MM.1S (cell line): ENCODE results near the gene RPS6KA2.

ENCODE experiments used
- DNase-seq: peaks from one replicate; pipeline ENCODE4 v3.0.0-alpha.2; 2015
- H2AFZ ChIP-seq: fragments of 300-600 bp; sonication (generic); 2 replicates; pipeline ENCODE4 v1.6.0; 2016; ENCODE audit warnings: antibody characterized with exemption, low read length
- H3F3A ChIP-seq: fragments of 300-600 bp; sonication (generic); 2 replicates; pipeline ENCODE4 v1.6.1; 2016; ENCODE audit warnings: mild to moderate bottlenecking, antibody characterized with exemption, low read length, moderate library complexity, mixed read lengths; ENCODE audit not compliant: insufficient read depth
- H3K27ac ChIP-seq: fragments of 300-600 bp; sonication (generic); 2 replicates; pipeline ENCODE4 v1.5.1; 2016; ENCODE audit warnings: mild to moderate bottlenecking, low read length
- H3K27me3 ChIP-seq: fragments of 300-600 bp; sonication (generic); replicated peaks from 2 replicates; pipeline ENCODE4 v1.6.0; 2016; ENCODE audit warnings: low read length; ENCODE audit not compliant: insufficient read depth
- H3K36me3 ChIP-seq: fragments of 300-600 bp; sonication (generic); replicated peaks from 2 replicates; pipeline ENCODE4 v1.6.1; 2016; ENCODE audit warnings: mild to moderate bottlenecking, low read length, mixed read lengths; ENCODE audit not compliant: insufficient read depth
- H3K4me1 ChIP-seq: fragments of 300-600 bp; sonication (generic); 2 replicates; pipeline ENCODE4 v1.6.1; 2016; ENCODE audit warnings: low read length, mixed read lengths
- H3K4me2 ChIP-seq: fragments of 300-600 bp; sonication (generic); 2 replicates; pipeline ENCODE4 v1.6.0; 2016; ENCODE audit warnings: low read depth, low read length
- H3K4me3 ChIP-seq: fragments of 300-600 bp; sonication (generic); 2 replicates; pipeline ENCODE4 v1.5.1; 2016; ENCODE audit warnings: low read length, mixed read lengths
- H3K79me2 ChIP-seq: fragments of 300-600 bp; sonication (generic); 2 replicates; pipeline ENCODE4 v1.6.1; 2016; ENCODE audit warnings: mixed run types, low read length, mixed read lengths
- H3K9ac ChIP-seq: fragments of 300-600 bp; sonication (generic); 2 replicates; pipeline ENCODE4 v1.6.1; 2016; ENCODE audit warnings: low read length, mixed read lengths
- H3K9me2 ChIP-seq: fragments of 300-600 bp; sonication (generic); replicated peaks from 2 replicates; pipeline ENCODE4 v1.6.1; 2016; ENCODE audit warnings: mild to moderate bottlenecking, low read length, mixed read lengths; ENCODE audit not compliant: insufficient read depth
- H3K9me3 ChIP-seq: fragments of 300-600 bp; sonication (generic); replicated peaks from 2 replicates; pipeline ENCODE4 v1.6.1; 2016; ENCODE audit warnings: mild to moderate bottlenecking, low read length, mixed read lengths; ENCODE audit not compliant: insufficient read depth
- H4K20me1 ChIP-seq: fragments of 300-600 bp; sonication (generic); 2 replicates; pipeline ENCODE4 v1.6.1; 2016; ENCODE audit warnings: mild to moderate bottlenecking, low read length, moderate library complexity, mixed read lengths; ENCODE audit not compliant: insufficient read depth
- EZH2 ChIP-seq: fragments of 300-600 bp; sonication (generic); optimal IDR thresholded peaks from 2 replicates; pipeline ENCODE3; 2017; ENCODE audit warnings: low read depth, mild to moderate bottlenecking, antibody characterized with exemption, low read length, mixed read lengths
- EZH2phosphoT487 ChIP-seq: fragments of 300-600 bp; sonication (generic); IDR thresholded peaks from 2 replicates; pipeline ENCODE4 v1.6.1; 2018; ENCODE audit warnings: antibody characterized with exemption, low read length
- TF ChIP-seq, protein P1 (sequence below): fragments of 300-600 bp; sonication (generic); IDR thresholded peaks from 2 replicates; pipeline ENCODE4 v1.5.1; 2016; ENCODE audit warnings: antibody characterized with exemption, low read length, mixed read lengths

Gene RPS6KA2

DNA sequence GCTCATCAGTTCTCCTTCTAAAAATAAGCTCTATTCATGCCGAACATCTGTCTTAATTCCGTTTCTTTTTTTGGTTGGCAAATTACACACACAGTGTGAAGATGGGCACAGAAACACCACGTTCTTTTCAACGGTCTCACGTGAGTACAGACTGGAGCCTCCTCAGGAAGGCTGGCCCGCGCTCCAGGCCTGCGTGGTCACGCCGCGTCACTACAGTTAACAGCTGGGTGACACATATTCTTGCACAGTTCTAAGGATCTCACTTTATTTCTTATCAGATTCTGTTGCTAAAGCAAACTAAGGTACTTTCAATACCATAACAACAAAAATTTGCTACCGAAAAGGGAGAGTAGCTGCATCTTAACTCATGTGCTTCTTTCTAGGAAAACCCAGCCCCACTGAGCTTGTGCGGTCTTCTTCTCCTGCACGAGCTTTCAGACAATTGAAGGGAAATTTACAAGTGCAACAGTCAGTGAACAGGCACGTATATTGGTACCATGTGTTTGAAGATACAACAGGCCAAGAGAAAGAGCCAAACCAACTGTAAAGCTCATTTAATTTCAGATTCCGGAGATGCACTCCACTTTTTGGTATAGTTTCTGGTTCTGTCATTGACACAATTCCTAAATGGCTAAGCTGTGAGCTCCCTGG lies 188.7 kb downstream of the RPS6KA2 start:
- Histone ChIP-seq H4K20me1 (no peaks in the 10 kb centered on the region), H3K36me3 (no peaks in the 10 kb centered on the region), H3K79me2 (no peaks in the 10 kb centered on the region), H3K9ac (no peak overlapping the region), H3K9me3 (no peaks in the 10 kb centered on the region), H2AFZ (no peak overlapping the region), H3K4me2 (no peak overlapping the region), H3F3A (no peaks in the 10 kb centered on the region), H3K4me1 (no peaks in the 10 kb centered on the region), H3K9me2 (no peaks in the 10 kb centered on the region), H3K4me3 (no peak overlapping the region), H3K27ac (no peak overlapping the region), H3K27me3 (no peaks in the 10 kb centered on the region)
- TF ChIP-seq EZH2phosphoT487, result no peak
- TF ChIP-seq EZH2, result no peak
- TF ChIP-seq, protein P1, sequence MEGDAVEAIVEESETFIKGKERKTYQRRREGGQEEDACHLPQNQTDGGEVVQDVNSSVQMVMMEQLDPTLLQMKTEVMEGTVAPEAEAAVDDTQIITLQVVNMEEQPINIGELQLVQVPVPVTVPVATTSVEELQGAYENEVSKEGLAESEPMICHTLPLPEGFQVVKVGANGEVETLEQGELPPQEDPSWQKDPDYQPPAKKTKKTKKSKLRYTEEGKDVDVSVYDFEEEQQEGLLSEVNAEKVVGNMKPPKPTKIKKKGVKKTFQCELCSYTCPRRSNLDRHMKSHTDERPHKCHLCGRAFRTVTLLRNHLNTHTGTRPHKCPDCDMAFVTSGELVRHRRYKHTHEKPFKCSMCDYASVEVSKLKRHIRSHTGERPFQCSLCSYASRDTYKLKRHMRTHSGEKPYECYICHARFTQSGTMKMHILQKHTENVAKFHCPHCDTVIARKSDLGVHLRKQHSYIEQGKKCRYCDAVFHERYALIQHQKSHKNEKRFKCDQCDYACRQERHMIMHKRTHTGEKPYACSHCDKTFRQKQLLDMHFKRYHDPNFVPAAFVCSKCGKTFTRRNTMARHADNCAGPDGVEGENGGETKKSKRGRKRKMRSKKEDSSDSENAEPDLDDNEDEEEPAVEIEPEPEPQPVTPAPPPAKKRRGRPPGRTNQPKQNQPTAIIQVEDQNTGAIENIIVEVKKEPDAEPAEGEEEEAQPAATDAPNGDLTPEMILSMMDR, result no peak
- DNase-seq, result no peak

DNA sequence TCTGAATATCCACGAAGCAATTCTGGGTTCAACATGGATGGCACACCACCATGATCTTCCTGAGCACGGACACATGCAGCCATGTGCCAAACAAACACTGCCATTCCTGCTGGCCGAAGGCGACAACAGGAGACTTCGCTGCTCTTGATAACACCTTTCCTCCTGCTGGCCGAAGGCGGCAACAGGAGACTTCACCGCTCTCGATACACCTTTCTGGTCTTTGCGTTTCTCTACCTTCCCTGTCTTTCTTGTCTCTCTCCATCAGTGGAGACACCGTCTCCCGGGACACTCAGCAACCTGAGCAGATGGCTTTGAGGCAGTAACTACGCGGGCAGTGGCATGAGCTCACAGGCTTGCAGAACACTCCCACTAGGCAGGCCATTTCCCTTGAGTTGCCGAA lies 189.4 kb downstream of the RPS6KA2 start:
- Histone ChIP-seq H3K9me3 (no peaks in the 10 kb centered on the region), H3K9me2 (no peaks in the 10 kb centered on the region), H3K4me1 (no peaks in the 10 kb centered on the region), H2AFZ (no peak overlapping the region), H3K36me3 (no peaks in the 10 kb centered on the region), H3K9ac (no peak overlapping the region), H3K27me3 (no peaks in the 10 kb centered on the region), H3K27ac (no peak overlapping the region), H3F3A (no peaks in the 10 kb centered on the region), H3K4me2 (no peak overlapping the region), H4K20me1 (no peaks in the 10 kb centered on the region), H3K4me3 (no peak overlapping the region), H3K79me2 (no peaks in the 10 kb centered on the region)
- DNase-seq, result no peak
- TF ChIP-seq EZH2phosphoT487 (no peak), EZH2 (no peak)
- TF ChIP-seq, protein P1, result no peak

DNA sequence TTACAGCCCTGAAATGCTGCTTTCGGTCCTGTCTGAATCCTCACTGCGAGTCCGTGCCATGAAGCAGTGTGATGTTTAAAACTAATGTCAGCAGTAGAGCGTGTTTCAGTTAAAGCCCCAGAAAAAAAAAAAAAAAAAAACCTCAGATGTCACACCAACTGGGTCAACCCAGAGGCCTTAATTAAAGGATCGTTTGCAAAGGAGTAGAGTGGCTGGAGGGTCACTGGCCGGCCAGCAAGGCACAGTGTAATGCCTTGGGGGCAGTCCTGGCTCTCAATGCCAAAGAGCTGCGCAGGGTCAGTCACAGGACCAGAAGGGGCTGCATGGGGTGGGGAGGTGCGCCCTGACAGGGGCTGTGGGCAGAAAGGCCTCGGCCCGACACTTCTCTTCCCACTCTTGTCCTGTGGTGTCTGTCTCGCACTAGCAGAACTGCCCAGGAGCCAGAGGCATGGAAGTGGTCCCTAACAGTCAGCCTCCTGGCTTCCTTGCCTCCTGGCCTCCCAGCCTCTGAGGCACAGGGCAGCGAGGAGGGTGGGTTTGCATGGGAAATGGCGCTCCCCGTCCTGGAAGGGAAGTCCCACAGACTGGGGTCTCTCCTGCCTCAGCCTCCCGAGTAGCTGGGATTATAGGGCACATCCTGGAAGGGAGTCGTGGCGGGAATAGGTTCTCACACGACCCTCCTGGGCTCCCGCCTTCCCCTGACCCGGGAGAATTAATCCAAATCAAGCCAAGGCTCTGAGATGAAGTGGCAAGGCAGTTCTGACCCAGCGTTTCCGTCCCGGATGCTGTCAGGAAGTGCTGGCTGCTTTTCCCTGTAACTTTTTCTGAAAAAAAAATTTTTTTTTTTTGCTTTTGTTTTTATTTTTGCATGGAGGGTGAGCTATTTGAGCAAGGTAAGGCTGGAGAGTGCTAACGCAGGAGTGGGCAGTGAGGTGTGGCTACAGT lies 190.6 kb downstream of the RPS6KA2 start:
- H3K4me3 ChIP-seq, result no peak overlapping the region
- H3K27me3 ChIP-seq, result no peaks in the 10 kb centered on the region
- H3K79me2 ChIP-seq, result no peaks in the 10 kb centered on the region
- no peak for DNase-seq
- H3K9me2 ChIP-seq, result no peaks in the 10 kb centered on the region
- no peak overlapping the region for H3K9ac ChIP-seq
- no peaks in the 10 kb centered on the region for H3K4me1 ChIP-seq
- no peak overlapping the region for H2AFZ ChIP-seq
- H4K20me1 ChIP-seq, result no peaks in the 10 kb centered on the region
- H3K9me3 ChIP-seq, result no peaks in the 10 kb centered on the region
- TF ChIP-seq EZH2phosphoT487 (no peak), EZH2 (no peak)
- TF ChIP-seq, protein P1, result no peak
- H3K36me3 ChIP-seq, result no peaks in the 10 kb centered on the region
- H3K27ac ChIP-seq, result no peak overlapping the region
- no peaks in the 10 kb centered on the region for H3F3A ChIP-seq
- no peak overlapping the region for H3K4me2 ChIP-seq
